Mesendoderm (in vitro differentiated cells): ENCODE data around the gene ADGRG6.
"Not testable (repeated sequence)": the region's sequence is repeated elsewhere in the genome, so short reads cannot be mapped to it uniquely, and the experiment has no call there.

Source experiments
- DNase-seq: peaks from one replicate; pipeline ENCODE4 v3.0.0; 2013
- H2AK5ac ChIP-seq: 2 replicates; pipeline ENCODE4 v1.6.1; 2013; ENCODE audit warnings: low read length, inconsistent platforms
- H2BK120ac ChIP-seq: 2 replicates; pipeline ENCODE4 v1.6.1; 2013; ENCODE audit warnings: low read depth, mild to moderate bottlenecking, low read length, moderate library complexity, mixed read lengths
- H2BK15ac ChIP-seq: replicated peaks from 2 replicates; pipeline ENCODE4 v1.6.1; 2013; ENCODE audit warnings: low read depth, mild to moderate bottlenecking, moderate library complexity
- H2BK5ac ChIP-seq: 2 replicates; pipeline ENCODE4 v1.6.1; 2013; ENCODE audit warnings: low read length, inconsistent platforms
- H3K18ac ChIP-seq: 2 replicates; pipeline ENCODE4 v1.6.1; 2013; ENCODE audit warnings: mild to moderate bottlenecking, low read length, mixed read lengths
- H3K23ac ChIP-seq: one replicate; pipeline ENCODE4 v1.6.1; 2013; ENCODE audit warnings: low read length
- H3K27ac ChIP-seq: 2 replicates; pipeline ENCODE4 v1.5.1; 2013; ENCODE audit warnings: low read depth, mild to moderate bottlenecking, inconsistent platforms, low read length, moderate library complexity
- H3K27me3 ChIP-seq: 2 replicates; pipeline ENCODE4 v1.6.1; 2013; ENCODE audit warnings: low read length, control low read depth, mild to moderate bottlenecking, inconsistent platforms; ENCODE audit not compliant: insufficient read depth, poor library complexity
- H3K36me3 ChIP-seq: 2 replicates; pipeline ENCODE4 v1.6.1; 2013; ENCODE audit warnings: low read length, inconsistent platforms; ENCODE audit not compliant: control insufficient read depth, insufficient read depth
- H3K4ac ChIP-seq: one replicate; pipeline ENCODE4 v1.6.1; 2013; ENCODE audit warnings: low read depth, mild to moderate bottlenecking, low read length, moderate library complexity
- H3K4me1 ChIP-seq: 2 replicates; pipeline ENCODE4 v1.6.1; 2013; ENCODE audit warnings: low read depth, low read length, inconsistent platforms; ENCODE audit not compliant: control insufficient read depth
- H3K4me2 ChIP-seq: 2 replicates; pipeline ENCODE4 v1.6.1; 2013; ENCODE audit warnings: low read length
- H3K4me3 ChIP-seq: 2 replicates; pipeline ENCODE4 v1.5.1; 2013; ENCODE audit warnings: mild to moderate bottlenecking, low read length
- H3K56ac ChIP-seq: one replicate; pipeline ENCODE4 v1.6.1; 2013; ENCODE audit warnings: low read length
- H3K79me1 ChIP-seq: 2 replicates; pipeline ENCODE4 v1.6.1; 2013; ENCODE audit warnings: low read length, inconsistent platforms
- H3K79me2 ChIP-seq: 2 replicates; pipeline ENCODE4 v1.6.1; 2013; ENCODE audit warnings: mild to moderate bottlenecking, low read length; ENCODE audit not compliant: control insufficient read depth, insufficient read depth
- H3K9ac ChIP-seq: 2 replicates; pipeline ENCODE4 v1.6.1; 2013; ENCODE audit warnings: low read length, inconsistent platforms
- H4K5ac ChIP-seq: one replicate; pipeline ENCODE4 v1.6.1; 2013; ENCODE audit warnings: low read length
- H4K8ac ChIP-seq: one replicate; pipeline ENCODE4 v1.6.1; 2013; ENCODE audit warnings: low read depth, mild to moderate bottlenecking, control low read depth, low read length, moderate library complexity
- WGBS: extraction: QIAGEN DNeasy Blood & Tissue Kit; methylation state at CpG from one replicate; pipeline ENCODE4 v1.1.7; 2013; ENCODE audit warnings: low lambda C conversion rate, missing lambda C conversion rate; ENCODE audit not compliant: insufficient coverage; ENCODE audit errors: extremely low coverage; 5-methylcytosine and 5-hydroxymethylcytosine counted together

Gene ADGRG6

DNA sequence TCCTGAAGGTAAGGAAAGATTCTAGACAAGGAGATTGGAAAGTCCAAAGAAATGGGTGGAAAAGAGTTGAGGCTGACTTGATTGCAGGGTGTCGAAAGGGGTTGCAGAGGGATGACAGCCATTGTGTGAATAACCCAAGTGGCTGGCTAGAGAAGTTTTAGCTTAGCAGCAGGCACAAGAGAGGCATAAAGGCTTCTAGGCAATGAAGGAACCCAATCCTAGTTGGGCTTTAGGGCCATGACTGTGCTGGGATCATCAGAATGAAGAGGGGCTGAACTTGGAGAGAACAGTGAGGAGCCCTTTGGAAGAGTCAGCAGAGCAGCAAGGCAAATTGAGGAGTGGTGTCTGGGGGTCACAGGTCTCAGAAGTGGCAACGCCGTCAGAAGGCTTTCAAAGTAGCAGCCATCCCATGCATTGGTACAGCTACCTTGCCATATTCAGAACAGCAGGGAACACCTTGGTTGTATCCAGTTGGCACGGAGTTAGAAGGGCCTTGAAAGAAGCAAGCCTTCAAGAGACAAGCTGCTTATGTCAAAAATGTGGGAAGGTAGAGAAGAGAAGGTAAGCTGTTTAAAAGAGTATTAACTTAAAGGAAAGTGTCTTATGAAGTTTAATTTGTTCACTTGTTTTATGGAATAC lies 146.4 kb downstream of the ADGRG6 start:
- WGBS = no CpG with 5 or more reads among the region's 4 CpGs
- Histone ChIP-seq H2BK5ac (no peak overlapping the region), H4K8ac (no peak overlapping the region), H3K18ac (no peak overlapping the region), H2AK5ac (no peak overlapping the region), H3K23ac (no peak overlapping the region), H2BK15ac (no peak overlapping the region), H3K36me3 (no peaks in the 10 kb centered on the region), H3K56ac (no peak overlapping the region), H3K4ac (no peak overlapping the region), H3K79me2 (no peaks in the 10 kb centered on the region), H3K4me1 (peaks cover 9% of the 10 kb centered on the region), H3K4me3 (no peak overlapping the region), H3K27me3 (no peaks in the 10 kb centered on the region), H3K9ac (no peak overlapping the region), H3K79me1 (no peaks in the 10 kb centered on the region), H3K4me2 (no peak overlapping the region), H4K5ac (no peak overlapping the region), H2BK120ac (no peak overlapping the region), H3K27ac (no peak overlapping the region)
- DNase-seq = no peak

DNA sequence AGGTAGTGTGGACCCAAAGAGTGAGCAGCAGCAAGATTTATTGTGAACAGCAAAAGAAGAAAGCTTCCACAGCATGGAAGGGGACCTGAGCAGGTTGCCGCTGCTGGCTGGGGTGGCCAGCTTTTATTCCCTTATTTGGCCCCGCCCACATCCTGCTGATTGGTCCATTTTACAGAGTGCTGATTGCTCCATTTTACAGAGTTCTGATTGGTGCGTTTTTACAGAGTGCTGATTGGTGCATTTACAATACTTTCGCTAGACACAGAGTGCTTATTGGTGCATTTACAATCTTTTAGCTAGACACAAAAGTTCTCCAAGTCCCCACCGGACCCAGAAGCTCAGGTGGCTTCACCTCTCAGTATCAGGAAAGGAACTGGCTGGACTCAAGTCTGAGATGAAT lies 149.0 kb downstream of the ADGRG6 start:
- not testable (repeated sequence) for H3K9ac ChIP-seq, DNase-seq, H3K36me3 ChIP-seq, H2AK5ac ChIP-seq, H3K18ac ChIP-seq, H3K4me1 ChIP-seq, H4K5ac ChIP-seq, H3K23ac ChIP-seq, H3K79me2 ChIP-seq, H3K4me3 ChIP-seq, H3K56ac ChIP-seq, H3K27me3 ChIP-seq, H3K27ac ChIP-seq, H3K79me1 ChIP-seq, H4K8ac ChIP-seq, H3K4me2 ChIP-seq, H2BK120ac ChIP-seq, H2BK15ac ChIP-seq, H3K4ac ChIP-seq, H2BK5ac ChIP-seq
- WGBS = no CpG with 5 or more reads among the region's 5 CpGs

- H2BK120ac ChIP-seq = no peak overlapping the region
- no peak overlapping the region for H2BK5ac ChIP-seq
- no peak overlapping the region for H2BK15ac ChIP-seq
- H4K5ac ChIP-seq = no peak overlapping the region
- H3K18ac ChIP-seq = no peak overlapping the region
- H4K8ac ChIP-seq = no peak overlapping the region
- no peak overlapping the region for H3K4ac ChIP-seq
- H3K36me3 ChIP-seq = no peaks in the 10 kb centered on the region
- H3K27me3 ChIP-seq = no peaks in the 10 kb centered on the region
- no peaks in the 10 kb centered on the region for H3K4me1 ChIP-seq
- no peak overlapping the region for H3K4me3 ChIP-seq
- no peak overlapping the region for H2AK5ac ChIP-seq
- H3K23ac ChIP-seq = no peak overlapping the region
- H3K79me2 ChIP-seq = no peaks in the 10 kb centered on the region
- H3K27ac ChIP-seq = no peak overlapping the region
- H3K56ac ChIP-seq = no peak overlapping the region
- H3K4me2 ChIP-seq = no peak overlapping the region
- H3K9ac ChIP-seq = no peak overlapping the region
- H3K79me1 ChIP-seq = no peaks in the 10 kb centered on the region
- no peak for DNase-seq
- no CpG with 5 or more reads among the region's 2 CpGs for WGBS
These were observed 151.2 kb downstream of the ADGRG6 start for GRCh38 chr6:142452993-142453392.

GRCh38 chr6:142454196-142454595 lies 152.4 kb downstream of the ADGRG6 start:
- not testable (repeated sequence) for H3K56ac ChIP-seq, H3K18ac ChIP-seq, H3K27ac ChIP-seq, H3K9ac ChIP-seq, H3K36me3 ChIP-seq, DNase-seq, H3K4me1 ChIP-seq, H3K4me3 ChIP-seq, H3K27me3 ChIP-seq, H2BK120ac ChIP-seq, H2BK15ac ChIP-seq, H2BK5ac ChIP-seq, H3K79me1 ChIP-seq, H2AK5ac ChIP-seq, H3K79me2 ChIP-seq, H4K8ac ChIP-seq, H4K5ac ChIP-seq, H3K23ac ChIP-seq, H3K4ac ChIP-seq, H3K4me2 ChIP-seq
- WGBS = no CpG with 5 or more reads among the region's 1 CpG

DNA sequence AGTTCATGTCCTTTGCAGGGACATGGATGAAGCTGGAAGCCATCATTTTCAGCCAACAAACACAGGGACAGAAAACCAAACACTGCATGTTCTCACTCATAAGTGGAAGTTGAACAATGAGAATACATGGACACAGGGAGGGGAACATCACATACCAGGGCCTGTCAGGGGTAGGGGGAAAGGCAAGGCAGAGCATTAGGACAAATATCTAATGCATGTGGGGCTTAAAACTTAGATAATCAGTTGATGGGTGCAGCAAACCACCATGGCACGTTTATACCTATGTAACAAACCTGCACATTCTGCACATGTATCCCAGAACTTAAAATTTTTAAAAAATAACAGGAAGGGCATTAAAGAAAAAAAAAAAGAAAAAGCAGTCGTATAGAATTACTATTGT lies 153.0 kb downstream of the ADGRG6 start:
- H3K27me3 ChIP-seq, H3K23ac ChIP-seq, H3K4me2 ChIP-seq, H2AK5ac ChIP-seq, H4K5ac ChIP-seq, H3K27ac ChIP-seq, H3K56ac ChIP-seq, H3K18ac ChIP-seq, H2BK120ac ChIP-seq, H2BK15ac ChIP-seq, H3K4me1 ChIP-seq, H3K79me2 ChIP-seq, H4K8ac ChIP-seq, H2BK5ac ChIP-seq, H3K4ac ChIP-seq, DNase-seq, H3K4me3 ChIP-seq, H3K9ac ChIP-seq, H3K36me3 ChIP-seq, H3K79me1 ChIP-seq: not testable (repeated sequence)
- no CpG with 5 or more reads among the region's 2 CpGs for WGBS

DNA sequence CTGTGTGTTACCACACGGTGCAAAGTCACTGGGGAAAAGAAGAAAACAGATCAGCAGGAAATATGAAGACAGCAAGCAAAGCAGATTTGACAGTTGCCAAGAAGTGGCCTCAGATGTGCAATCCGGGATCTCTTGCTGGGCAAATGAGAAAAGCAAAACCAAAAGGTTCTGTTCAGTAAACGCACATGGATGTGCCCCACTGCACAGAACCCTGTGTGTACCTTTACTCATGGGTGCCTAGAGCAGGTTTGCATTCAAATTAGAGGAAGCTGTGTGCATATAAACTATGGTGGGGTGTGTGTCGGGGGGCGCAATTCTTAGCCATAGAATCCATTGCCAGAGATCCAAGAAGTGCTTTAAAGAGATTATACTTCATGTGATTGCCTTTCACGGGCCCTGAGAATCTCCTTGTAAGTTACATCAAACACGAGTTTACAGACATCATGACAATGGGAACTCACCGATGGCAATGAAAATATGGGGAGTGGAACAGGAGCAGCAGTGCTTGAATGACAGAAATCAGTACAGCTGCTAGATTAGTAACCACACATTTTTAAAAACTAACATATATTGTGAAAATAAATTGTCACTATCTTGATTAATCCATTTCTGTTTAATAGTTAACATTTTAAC lies 154.3 kb downstream of the ADGRG6 start:
- Histone ChIP-seq H4K8ac (no peak overlapping the region), H3K4me2 (no peak overlapping the region), H3K18ac (no peak overlapping the region), H2BK120ac (no peak overlapping the region), H4K5ac (no peak overlapping the region), H3K79me1 (no peaks in the 10 kb centered on the region), H3K4me1 (no peaks in the 10 kb centered on the region), H3K23ac (no peak overlapping the region), H3K4me3 (no peak overlapping the region), H3K56ac (no peak overlapping the region), H3K27ac (no peak overlapping the region), H2BK15ac (no peak overlapping the region), H3K27me3 (no peaks in the 10 kb centered on the region), H3K9ac (no peak overlapping the region), H3K4ac (no peak overlapping the region), H3K36me3 (no peaks in the 10 kb centered on the region), H3K79me2 (no peaks in the 10 kb centered on the region), H2AK5ac (no peak overlapping the region), H2BK5ac (no peak overlapping the region)
- DNase-seq = no peak
- WGBS = no CpG with 5 or more reads among the region's 8 CpGs
